CD4-positive, alpha-beta T cell (primary cell): ENCODE results near the gene SLC2A13. TPM values are rescaled to one million over a fixed set of nuclear protein-coding genes. Genes with fewer than 3 reads are reported as not detected.
"Not testable (repeated sequence)": the region's sequence is repeated elsewhere in the genome, so short reads cannot be mapped to it uniquely, and the experiment has no call there.

Source experiments
- ATAC-seq: fragments of 200-7000 bp; cut with Tn5 transposase; one replicate; pipeline ENCODE4 v1.10.0; 2022; ENCODE audit warnings: mild to moderate bottlenecking; ENCODE audit not compliant: poor library complexity
- CTCF ChIA-PET: fragments of 350-600 bp; sonication (Branson Sonifier 250); formaldehyde crosslinking; loops from one replicate; lab custom pipeline; 2021; ENCODE audit warnings: antibody characterized with exemption, inconsistent platforms; lab: Charles Lee
- POLR2A ChIA-PET: fragments of 350-600 bp; sonication (Branson Sonifier 250); formaldehyde crosslinking; loops from one replicate; lab custom pipeline; 2021; ENCODE audit warnings: antibody characterized with exemption, inconsistent platforms; lab: Charles Lee
- DNase-seq, 14 experiments: peaks; one replicate each; pipeline ENCODE4 v3.0.0-alpha.2; 2013 to 2020; ENCODE audit warnings: mixed read lengths in 2 of 14
- H3K27ac ChIP-seq, 2 donors: one replicate each; pipeline versions ENCODE4 v1.5.1 to v1.7.0; 2013; ENCODE audit warnings: low read length in 2 of 2, low read depth in 1 of 2, mild to moderate bottlenecking in 1 of 2
- H3K27me3 ChIP-seq, 2 experiments: 1 replicate in 1 of 2; 2 replicates in 1 of 2; pipeline versions ENCODE4 v1.6.1 to v1.7.0; 2013; ENCODE audit warnings: low read length in 2 of 2, control low read depth in 1 of 2, mild to moderate bottlenecking in 1 of 2, moderate library complexity in 1 of 2; ENCODE audit not compliant: insufficient read depth in 2 of 2, control insufficient read depth in 1 of 2
- H3K36me3 ChIP-seq: one replicate; pipeline ENCODE4 v1.6.1; 2013; ENCODE audit warnings: low read length, control low read depth; ENCODE audit not compliant: insufficient read depth
- H3K4me1 ChIP-seq: one replicate; pipeline ENCODE4 v1.6.1; 2013; ENCODE audit warnings: low read length, control low read depth; ENCODE audit not compliant: insufficient read depth
- H3K4me3 ChIP-seq: one replicate; pipeline ENCODE4 v1.5.1; 2013; ENCODE audit warnings: mild to moderate bottlenecking, low read length, moderate library complexity
- H3K9me3 ChIP-seq, 2 experiments: 1 replicate in 1 of 2; 2 replicates in 1 of 2; pipeline versions ENCODE4 v1.6.1 to v1.7.0; 2013; ENCODE audit warnings: low read length in 2 of 2, mild to moderate bottlenecking in 2 of 2, control low read depth in 1 of 2, moderate library complexity in 1 of 2; ENCODE audit not compliant: control insufficient read depth in 1 of 2, insufficient read depth in 1 of 2
- H3K27ac Mint-ChIP-seq: one replicate; pipeline ENCODE4 v1.8.0; 2020; ENCODE audit warnings: mixed read lengths
- H3K27me3 Mint-ChIP-seq: one replicate; pipeline ENCODE4 v1.8.0; 2021; ENCODE audit warnings: mixed read lengths
- H3K36me3 Mint-ChIP-seq: one replicate; pipeline ENCODE4 v1.8.0; 2021; ENCODE audit warnings: low read depth, mixed read lengths
- H3K4me1 Mint-ChIP-seq: one replicate; pipeline ENCODE4 v1.8.0; 2021; ENCODE audit warnings: low read depth, mixed read lengths
- H3K4me3 Mint-ChIP-seq: one replicate; pipeline ENCODE4 v1.8.0; 2020; ENCODE audit warnings: mild to moderate bottlenecking, mixed read lengths
- H3K9me3 Mint-ChIP-seq: one replicate; pipeline ENCODE4 v1.8.0; 2020; ENCODE audit warnings: mixed read lengths
- intact Hi-C, 2 experiments: fragments of 100-400 bp; cut with DNase I in 1 of 2; cut with micrococcal nuclease in 1 of 2; formaldehyde crosslinking; loops; one replicate each; pipeline versions ENCODE4 v1.15.1 to v1.9.0; 2023 to 2025; cut with DNase I, micrococcal nuclease
- total RNA-seq, 174 experiments: library from RNA in 2 of 174; stranded (reverse) in 2 of 174; gene quantifications; one replicate each; pipeline ENCODE4 v1.2.3 and lab custom pipeline; 2021 to 2026
- TF ChIP-seq, protein P1 (sequence below): fragments of 200-600 bp; IDR thresholded peaks from one replicate; pipeline ENCODE4 v1.8.0; 2022; ENCODE audit warnings: antibody characterized with exemption, mild to moderate bottlenecking

Gene SLC2A13
- total RNA-seq, 2 experiments from 2014 or later = 1.6 to 1.7 TPM

DNA sequence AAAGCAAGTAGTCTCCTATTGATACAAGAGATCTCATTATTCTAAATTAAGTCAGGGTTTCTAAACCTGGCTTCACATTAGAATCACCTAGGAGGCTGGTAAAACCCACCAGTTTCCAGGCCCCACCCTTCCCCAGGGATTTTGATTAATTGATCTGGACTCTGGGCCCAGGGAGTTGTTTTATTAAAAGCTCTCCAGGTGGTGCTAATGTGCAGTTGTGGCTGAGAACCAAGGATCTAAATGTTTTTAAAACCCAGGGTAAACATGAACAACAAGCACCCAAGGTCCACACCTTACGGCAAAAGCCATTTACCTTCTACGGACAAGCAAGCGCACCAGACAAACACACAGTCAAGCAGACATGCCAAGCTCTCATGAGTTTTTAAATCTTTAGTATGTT lies 73.9 kb downstream of the SLC2A13 start:
- ChIA-PET CTCF (interaction anchor here (1.3 kb wide), 1 partner anchor 9 kb away, joined by 3 read pairs; no protein-coding TSS in a partner anchor), POLR2A (interaction anchor here (0.6 kb wide), 1 partner anchor 73 kb away, joined by 3 read pairs; no protein-coding TSS in a partner anchor)
- Histone ChIP-seq H3K4me1 (no peaks in the 10 kb centered on the region), H3K36me3 (no peaks in the 10 kb centered on the region), H3K9me3 (no peaks in the 10 kb centered on the region), H3K27me3 (no peaks in the 10 kb centered on the region), H3K27ac (no peak overlapping the region), H3K4me3 (no peak overlapping the region)
- no peaks in the 10 kb centered on the region for H3K4me1 Mint-ChIP-seq
- ATAC-seq = no peak
- H3K27me3 Mint-ChIP-seq = no peaks in the 10 kb centered on the region
- intact Hi-C loops = no loop called here
- H3K36me3 Mint-ChIP-seq = no peaks in the 10 kb centered on the region
- TF ChIP-seq, protein P1, sequence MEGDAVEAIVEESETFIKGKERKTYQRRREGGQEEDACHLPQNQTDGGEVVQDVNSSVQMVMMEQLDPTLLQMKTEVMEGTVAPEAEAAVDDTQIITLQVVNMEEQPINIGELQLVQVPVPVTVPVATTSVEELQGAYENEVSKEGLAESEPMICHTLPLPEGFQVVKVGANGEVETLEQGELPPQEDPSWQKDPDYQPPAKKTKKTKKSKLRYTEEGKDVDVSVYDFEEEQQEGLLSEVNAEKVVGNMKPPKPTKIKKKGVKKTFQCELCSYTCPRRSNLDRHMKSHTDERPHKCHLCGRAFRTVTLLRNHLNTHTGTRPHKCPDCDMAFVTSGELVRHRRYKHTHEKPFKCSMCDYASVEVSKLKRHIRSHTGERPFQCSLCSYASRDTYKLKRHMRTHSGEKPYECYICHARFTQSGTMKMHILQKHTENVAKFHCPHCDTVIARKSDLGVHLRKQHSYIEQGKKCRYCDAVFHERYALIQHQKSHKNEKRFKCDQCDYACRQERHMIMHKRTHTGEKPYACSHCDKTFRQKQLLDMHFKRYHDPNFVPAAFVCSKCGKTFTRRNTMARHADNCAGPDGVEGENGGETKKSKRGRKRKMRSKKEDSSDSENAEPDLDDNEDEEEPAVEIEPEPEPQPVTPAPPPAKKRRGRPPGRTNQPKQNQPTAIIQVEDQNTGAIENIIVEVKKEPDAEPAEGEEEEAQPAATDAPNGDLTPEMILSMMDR = no peak
- no peaks in the 10 kb centered on the region for H3K9me3 Mint-ChIP-seq
- H3K4me3 Mint-ChIP-seq = no peak overlapping the region
- DNase-seq = no peak
- no peak overlapping the region for H3K27ac Mint-ChIP-seq

DNA sequence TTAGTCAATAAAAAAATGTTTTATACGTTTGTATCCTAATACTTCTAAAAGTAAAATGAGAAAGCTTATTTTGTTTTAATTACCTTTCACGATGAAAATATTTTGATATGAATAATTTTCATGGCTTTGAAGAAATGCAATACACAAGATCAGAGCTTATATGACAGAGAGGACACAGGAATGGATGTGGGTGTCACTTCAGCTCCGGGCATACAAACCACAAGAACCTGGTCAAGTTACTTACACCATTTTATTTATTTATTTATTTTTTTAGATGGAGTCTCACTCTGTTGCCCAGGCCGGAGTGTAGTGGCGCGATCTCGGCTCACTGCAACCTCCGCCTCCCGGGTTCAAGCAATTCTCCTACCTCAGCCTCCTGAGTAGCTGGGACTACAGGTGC lies 74.9 kb downstream of the SLC2A13 start:
- H3K27me3 ChIP-seq, H3K27ac ChIP-seq, H3K36me3 Mint-ChIP-seq, ATAC-seq, H3K4me1 Mint-ChIP-seq, H3K36me3 ChIP-seq, POLR2A ChIA-PET, CTCF ChIA-PET, H3K4me3 ChIP-seq, H3K4me3 Mint-ChIP-seq, intact Hi-C loops, H3K4me1 ChIP-seq, H3K27ac Mint-ChIP-seq, DNase-seq, H3K9me3 Mint-ChIP-seq, H3K9me3 ChIP-seq, H3K27me3 Mint-ChIP-seq: not testable (repeated sequence)

DNA sequence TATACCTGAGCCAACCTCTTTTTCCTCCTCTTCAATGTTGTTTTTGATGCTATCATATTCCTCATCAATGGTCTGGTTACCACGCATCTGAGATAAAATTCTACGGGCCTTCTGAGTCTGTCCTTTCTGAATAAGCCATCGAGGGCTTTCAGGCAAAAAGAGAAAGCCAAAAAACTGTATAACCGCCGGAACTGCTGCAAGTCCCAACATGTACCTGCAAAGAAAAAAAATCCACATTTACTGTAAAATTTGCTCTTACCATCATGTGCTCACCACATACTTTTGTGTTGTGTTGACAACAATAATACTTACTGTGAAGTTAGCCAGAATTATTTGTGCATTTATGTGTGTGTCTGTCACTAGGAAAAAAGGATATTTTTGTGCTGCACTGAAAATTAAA lies 77.6 kb downstream of the SLC2A13 start:
- ATAC-seq = no peak
- no peak overlapping the region for H3K4me3 ChIP-seq
- no peak overlapping the region for H3K27ac ChIP-seq
- H3K27me3 Mint-ChIP-seq = no peaks in the 10 kb centered on the region
- no peaks in the 10 kb centered on the region for H3K9me3 Mint-ChIP-seq
- no peaks in the 10 kb centered on the region for H3K27me3 ChIP-seq
- no peak for DNase-seq
- POLR2A ChIA-PET = no interaction called here
- no peaks in the 10 kb centered on the region for H3K9me3 ChIP-seq
- H3K4me1 ChIP-seq = no peaks in the 10 kb centered on the region
- CTCF ChIA-PET = interaction anchor here (1.1 kb wide), 1 partner anchor 17 kb away, joined by 3 read pairs; no protein-coding TSS in a partner anchor
- no peaks in the 10 kb centered on the region for H3K36me3 ChIP-seq
- H3K4me3 Mint-ChIP-seq = no peak overlapping the region
- no peak overlapping the region for H3K27ac Mint-ChIP-seq
- intact Hi-C loops = no loop called here
- no peaks in the 10 kb centered on the region for H3K36me3 Mint-ChIP-seq
- H3K4me1 Mint-ChIP-seq = no peaks in the 10 kb centered on the region
- TF ChIP-seq, protein P1 = no peak

DNA sequence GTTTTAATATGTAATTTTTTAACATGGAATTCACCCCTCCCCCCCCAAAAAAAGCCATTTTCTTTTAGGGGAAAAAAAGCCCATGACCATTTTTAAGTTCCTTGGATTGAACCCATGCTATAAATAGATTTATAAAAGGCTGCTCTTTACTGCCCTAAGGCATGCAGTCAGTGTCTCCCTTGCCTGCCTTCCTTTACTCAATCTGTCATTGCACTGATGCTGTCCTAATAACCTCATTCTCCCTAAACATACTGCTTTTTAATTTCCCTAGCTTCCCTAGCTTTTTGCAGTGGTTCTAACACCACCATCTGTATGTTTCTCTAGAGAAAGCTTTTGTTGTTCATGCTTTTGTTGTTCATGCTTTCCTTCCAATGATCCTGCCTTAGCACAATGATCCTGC lies 83.0 kb downstream of the SLC2A13 start:
- ATAC-seq (no peak), DNase-seq (no peak)
- H3K4me1 Mint-ChIP-seq = no peaks in the 10 kb centered on the region
- intact Hi-C loops = no loop called here
- no peak overlapping the region for H3K27ac Mint-ChIP-seq
- Histone ChIP-seq H3K9me3 (no peaks in the 10 kb centered on the region), H3K36me3 (no peaks in the 10 kb centered on the region), H3K27me3 (no peaks in the 10 kb centered on the region), H3K4me3 (no peak overlapping the region), H3K27ac (no peak overlapping the region), H3K4me1 (no peaks in the 10 kb centered on the region)
- H3K36me3 Mint-ChIP-seq = no peaks in the 10 kb centered on the region
- ChIA-PET CTCF (interaction anchor here (1.0 kb wide), 1 partner anchor 11 kb away, joined by 3 read pairs; no protein-coding TSS in a partner anchor), POLR2A (no interaction called here)
- TF ChIP-seq, protein P1 = no peak
- no peak overlapping the region for H3K4me3 Mint-ChIP-seq
- no peaks in the 10 kb centered on the region for H3K27me3 Mint-ChIP-seq
- no peaks in the 10 kb centered on the region for H3K9me3 Mint-ChIP-seq
